Omental fat pad (tissue), 4 donors: ENCODE measurements around the gene TMEM33. TPM values are rescaled to one million over a fixed set of nuclear protein-coding genes. Genes with fewer than 3 reads are reported as not detected.

Source experiments
- ATAC-seq: fragments of 150-250 bp; one replicate; pipeline ENCODE4 v1.9.1; 2016; ENCODE audit warnings: mild to moderate bottlenecking, moderate library complexity; ENCODE audit not compliant: low FRiP score
- DNase-seq: peaks from one replicate; pipeline ENCODE4 v3.0.0-alpha.2; 2019; ENCODE audit warnings: low spot score
- total RNA-seq, 4 donors: library from RNA; depleted of rRNA; stranded (reverse); fragments of >200 nt; gene quantifications; one replicate each; pipeline ENCODE4 v1.1.0, GENCODE V29; 2016
- TF ChIP-seq, protein P1 (sequence below), 3 donors: fragments of 450-650 bp; IDR thresholded peaks; one replicate each; pipeline ENCODE4 v1.5.1; 2016 to 2017; ENCODE audit warnings: antibody characterized with exemption in 3 of 3, mild to moderate bottlenecking in 3 of 3, moderate library complexity in 2 of 3

Gene TMEM33
- total RNA-seq, 4 donors from 2014 or later: 24.6 to 46.4 (median 35.2) TPM

DNA sequence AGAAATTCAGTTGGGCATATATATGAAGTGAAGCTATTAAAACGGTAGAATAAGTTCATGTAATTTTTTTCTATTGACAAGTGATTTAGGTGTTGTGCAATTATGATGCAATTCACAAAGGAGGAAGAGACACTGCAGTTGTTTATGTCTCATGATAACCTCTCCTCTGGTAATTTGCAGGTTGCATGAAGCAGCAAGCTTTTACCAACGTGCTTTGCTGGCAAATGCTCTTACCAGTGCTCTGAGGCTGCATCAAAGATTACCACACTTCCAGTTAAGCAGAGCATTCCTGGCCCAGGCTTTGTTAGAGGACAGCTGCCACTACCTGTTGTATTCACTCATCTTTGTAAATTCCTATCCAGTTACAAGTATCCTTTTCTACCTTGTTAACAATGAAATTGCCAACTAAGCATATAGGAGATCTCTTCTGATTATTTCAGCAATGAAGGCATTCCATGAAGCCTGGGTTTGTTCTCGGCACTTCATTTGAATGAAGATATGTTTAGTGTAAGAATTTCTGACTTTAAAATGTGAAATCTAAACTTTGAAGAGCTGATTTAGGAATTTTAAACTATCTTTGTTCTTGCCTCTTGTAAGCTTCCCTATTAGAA is 3.9 kb downstream of the TMEM33 start:
- TF ChIP-seq, protein P1, sequence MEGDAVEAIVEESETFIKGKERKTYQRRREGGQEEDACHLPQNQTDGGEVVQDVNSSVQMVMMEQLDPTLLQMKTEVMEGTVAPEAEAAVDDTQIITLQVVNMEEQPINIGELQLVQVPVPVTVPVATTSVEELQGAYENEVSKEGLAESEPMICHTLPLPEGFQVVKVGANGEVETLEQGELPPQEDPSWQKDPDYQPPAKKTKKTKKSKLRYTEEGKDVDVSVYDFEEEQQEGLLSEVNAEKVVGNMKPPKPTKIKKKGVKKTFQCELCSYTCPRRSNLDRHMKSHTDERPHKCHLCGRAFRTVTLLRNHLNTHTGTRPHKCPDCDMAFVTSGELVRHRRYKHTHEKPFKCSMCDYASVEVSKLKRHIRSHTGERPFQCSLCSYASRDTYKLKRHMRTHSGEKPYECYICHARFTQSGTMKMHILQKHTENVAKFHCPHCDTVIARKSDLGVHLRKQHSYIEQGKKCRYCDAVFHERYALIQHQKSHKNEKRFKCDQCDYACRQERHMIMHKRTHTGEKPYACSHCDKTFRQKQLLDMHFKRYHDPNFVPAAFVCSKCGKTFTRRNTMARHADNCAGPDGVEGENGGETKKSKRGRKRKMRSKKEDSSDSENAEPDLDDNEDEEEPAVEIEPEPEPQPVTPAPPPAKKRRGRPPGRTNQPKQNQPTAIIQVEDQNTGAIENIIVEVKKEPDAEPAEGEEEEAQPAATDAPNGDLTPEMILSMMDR (IDR thresholded peaks at IDR 0.05): no peak
- ATAC-seq (no peak), DNase-seq (no peak)

DNA sequence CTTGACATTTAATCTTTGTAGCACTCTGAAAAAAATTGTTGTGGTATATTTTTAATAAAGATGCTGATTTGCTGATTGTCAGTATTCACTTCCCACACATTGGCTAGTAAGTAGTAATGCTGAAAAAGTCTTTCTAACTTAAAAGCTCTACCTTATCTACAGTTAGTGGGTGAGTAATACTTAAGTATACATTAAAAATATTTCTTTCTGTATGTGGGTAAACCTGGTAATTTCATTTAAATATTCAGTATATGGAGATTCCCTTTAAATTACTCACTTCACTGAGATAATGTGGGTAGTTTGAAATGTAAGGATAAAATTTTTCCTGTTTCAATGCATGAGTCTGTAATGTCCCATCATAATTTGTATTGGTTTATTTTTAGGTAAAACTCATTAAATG is 5.6 kb downstream of the TMEM33 start:
- ATAC-seq: no peak
- DNase-seq: no peak

DNA sequence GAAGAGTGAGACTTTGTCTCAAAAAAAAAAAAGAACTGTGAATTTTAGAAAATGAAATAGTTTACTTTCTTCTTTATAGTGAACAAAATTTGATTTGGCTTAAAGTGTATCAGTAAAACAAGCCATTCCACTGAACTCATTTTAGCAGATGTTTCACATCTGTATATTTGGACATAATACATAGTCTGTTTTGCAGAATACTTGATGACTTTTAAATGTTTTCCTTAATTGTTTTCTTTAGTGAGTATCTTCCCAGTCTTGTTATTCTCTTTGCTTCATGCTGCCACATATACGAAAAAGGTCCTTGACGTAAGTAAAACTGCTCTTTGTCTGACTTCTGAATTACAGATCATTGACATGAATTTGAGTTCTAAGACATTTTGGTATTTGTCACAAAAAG is 8.3 kb downstream of the TMEM33 start:
- TF ChIP-seq, protein P1 (IDR thresholded peaks at IDR 0.05): no peak
- DNase-seq (no peak), ATAC-seq (no peak)

More for the DNA sequence above, 5.6 kb downstream of the TMEM33 start:
- TF ChIP-seq, protein P1 (IDR thresholded peaks at IDR 0.05): no peak

DNA sequence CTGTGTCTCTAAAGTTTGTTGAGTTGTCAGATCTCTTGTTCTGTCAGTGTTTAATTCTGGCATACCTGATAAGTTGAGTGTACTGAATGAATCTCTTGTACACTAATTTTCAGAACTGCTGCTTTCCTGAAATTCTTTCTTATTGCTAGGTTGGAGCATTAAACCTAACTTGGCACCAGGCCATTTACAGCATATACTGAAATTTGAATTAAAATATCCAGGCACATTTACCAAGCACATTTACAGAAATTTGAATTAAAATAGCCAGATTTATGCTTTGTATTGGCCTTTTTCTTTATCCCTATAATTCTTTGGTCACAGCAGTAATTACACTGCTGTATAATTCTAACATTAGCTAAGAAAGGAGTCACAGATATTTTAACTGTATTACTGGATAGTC is 8.9 kb downstream of the TMEM33 start:
- TF ChIP-seq, protein P1 (IDR thresholded peaks at IDR 0.05): no peak

DNA sequence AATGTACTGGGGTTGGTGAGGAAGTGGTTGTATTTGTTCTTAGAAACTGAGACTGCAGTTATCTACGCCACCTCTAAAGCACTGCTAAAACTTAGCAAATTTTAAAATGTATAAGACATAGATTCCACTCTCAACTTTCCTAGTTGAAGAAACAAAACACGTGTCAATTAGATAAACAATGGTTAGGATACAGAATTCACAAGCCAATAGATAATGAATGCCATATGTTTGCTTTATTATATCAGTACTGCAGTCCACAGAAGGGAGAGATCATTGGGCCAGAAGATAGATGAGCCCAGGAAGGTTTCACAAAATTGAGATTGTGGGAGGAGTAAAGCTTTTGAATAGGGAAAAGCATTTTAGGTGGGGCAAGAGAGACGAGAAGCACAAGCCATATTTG is 14.3 kb downstream of the TMEM33 start:
- ATAC-seq (no peak), DNase-seq (no peak)
- TF ChIP-seq, protein P1 (IDR thresholded peaks at IDR 0.05): no peak

More for the DNA sequence above, 8.9 kb downstream of the TMEM33 start:
- DNase-seq: no peak
- no peak for ATAC-seq

DNA sequence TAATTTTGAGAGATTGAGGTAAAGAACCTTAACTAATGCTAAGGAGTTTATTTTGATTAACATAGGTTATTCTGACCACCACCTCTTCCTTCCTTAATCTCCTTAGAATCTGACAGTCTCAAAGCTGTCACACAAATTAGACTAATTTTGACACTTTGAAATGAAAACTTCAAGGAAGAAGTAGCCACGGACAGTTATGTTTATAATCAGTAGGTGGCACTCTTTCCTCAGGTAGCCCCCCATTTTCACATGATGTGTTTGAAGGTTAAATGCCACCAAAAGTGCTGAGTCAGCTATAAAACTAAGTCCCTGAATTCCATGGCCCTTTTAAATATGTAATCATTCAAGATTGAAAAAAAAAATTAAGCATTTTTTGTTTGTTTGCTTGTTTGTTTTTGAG is 22.4 kb downstream of the TMEM33 start:
- no peak for DNase-seq
- ATAC-seq: no peak
- TF ChIP-seq, protein P1 (IDR thresholded peaks at IDR 0.05): no peak

DNA sequence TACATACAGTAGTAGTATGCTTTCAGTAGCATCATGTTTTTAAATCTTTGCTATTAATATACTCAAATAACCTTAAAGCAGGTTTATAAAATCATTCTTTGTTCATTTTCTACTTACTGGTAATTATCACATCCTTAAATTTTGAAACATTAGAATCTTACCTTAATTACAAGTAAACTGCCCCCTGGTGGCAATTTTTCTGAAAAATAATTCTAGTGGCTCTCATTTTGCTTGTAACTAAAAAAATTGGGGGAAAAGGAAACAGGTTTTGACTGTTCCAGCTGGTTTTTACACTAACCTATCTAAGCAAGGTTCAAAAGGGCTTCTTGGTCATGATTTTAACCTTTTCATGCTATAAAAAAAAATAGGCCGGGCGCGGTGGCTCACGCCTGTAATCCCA is 27.9 kb downstream of the TMEM33 start:
- TF ChIP-seq, protein P1 (IDR thresholded peaks at IDR 0.05): no peak
- no peak for DNase-seq
- no peak for ATAC-seq
